CD14-positive monocyte (primary cell): Measurements from ENCODE around the gene CHTOP. TPM values are rescaled to one million over a fixed set of nuclear protein-coding genes. Genes with fewer than 3 reads are reported as not detected.
A peak's percentile ranks its signal among the peaks of the same experiment; 100 is the strongest.

Experiments used
- DNase-seq, 3 donors: peaks; one replicate each; pipeline ENCODE4 v3.0.0-alpha.2; 2011 to 2022
- H2AFZ ChIP-seq: 2 replicates; pipeline ENCODE4 v1.6.0; 2012; ENCODE audit warnings: mild to moderate bottlenecking, low read depth, low read length, inconsistent platforms; ENCODE audit not compliant: insufficient read depth, poor library complexity, severe bottlenecking
- H3K27ac ChIP-seq, 2 donors: 1 replicate in 1 of 2; 2 replicates in 1 of 2; pipeline ENCODE4 v1.5.1; 2012 to 2013; ENCODE audit warnings: low read length in 2 of 2, control low read depth in 1 of 2, inconsistent platforms in 1 of 2, low read depth in 1 of 2, mild to moderate bottlenecking in 1 of 2
- H3K27me3 ChIP-seq, 2 donors: one replicate each; pipeline versions ENCODE4 v1.6.0 to v1.6.1; 2011 to 2013; ENCODE audit warnings: low read length in 2 of 2; ENCODE audit not compliant: control insufficient read depth in 2 of 2, insufficient read depth in 2 of 2
- H3K36me3 ChIP-seq, 2 donors: replicated peaks in 1 of 2; 1 replicate in 1 of 2; 2 replicates in 1 of 2; pipeline versions ENCODE4 v1.5.1 to v1.6.1; 2012 to 2013; ENCODE audit warnings: low read length in 2 of 2, control low read depth in 1 of 2, inconsistent platforms in 1 of 2, mild to moderate bottlenecking in 1 of 2; ENCODE audit not compliant: insufficient read depth in 2 of 2, control insufficient read depth in 1 of 2
- H3K4me1 ChIP-seq, 2 donors: 1 replicate in 1 of 2; 2 replicates in 1 of 2; pipeline versions ENCODE4 v1.5.1 to v1.6.1; 2012 to 2013; ENCODE audit warnings: low read length in 2 of 2, control low read depth in 1 of 2, inconsistent platforms in 1 of 2, mild to moderate bottlenecking in 1 of 2, moderate library complexity in 1 of 2; ENCODE audit not compliant: insufficient read depth in 2 of 2, control insufficient read depth in 1 of 2
- H3K4me2 ChIP-seq: replicated peaks from 2 replicates; pipeline ENCODE3; 2012; ENCODE audit warnings: low read length, moderate library complexity, mild to moderate bottlenecking; ENCODE audit not compliant: poor library complexity, severe bottlenecking; ENCODE audit errors: extremely low read depth
- H3K4me3 ChIP-seq, 3 experiments: fragments of 200-600 bp in 1 of 3; sonication (generic) in 1 of 3; replicated peaks in 1 of 3; 1 replicate in 2 of 3; 2 replicates in 1 of 3; pipeline ENCODE4 v1.5.1; 2011 to 2013; ENCODE audit warnings: low read length in 3 of 3, mild to moderate bottlenecking in 3 of 3, control low read depth in 2 of 3, low read depth in 2 of 3, inconsistent platforms in 1 of 3, moderate library complexity in 1 of 3
- H3K79me2 ChIP-seq: 2 replicates; pipeline ENCODE4 v1.6.0; 2012; ENCODE audit warnings: mild to moderate bottlenecking, control low read depth, inconsistent platforms, low read length, moderate library complexity; ENCODE audit not compliant: insufficient read depth
- H3K9ac ChIP-seq: 2 replicates; pipeline ENCODE4 v1.6.0; 2017; ENCODE audit warnings: low read length, mild to moderate bottlenecking; ENCODE audit not compliant: insufficient read depth, poor library complexity, severe bottlenecking
- H3K9me3 ChIP-seq, 2 donors: replicated peaks in 1 of 2; 1 replicate in 1 of 2; 2 replicates in 1 of 2; pipeline versions ENCODE4 v1.5.1 to v1.6.1; 2012 to 2013; ENCODE audit warnings: low read length in 2 of 2, control low read depth in 1 of 2; ENCODE audit not compliant: control insufficient read depth in 1 of 2, insufficient read depth in 1 of 2
- H4K20me1 ChIP-seq: 2 replicates; pipeline ENCODE4 v1.6.0; 2012; ENCODE audit warnings: mild to moderate bottlenecking, low read length, control low read depth, moderate library complexity; ENCODE audit not compliant: insufficient read depth
- H3K27ac Mint-ChIP-seq, 7 donors: one replicate each; pipeline ENCODE4 v1.8.0; 2020; ENCODE audit warnings: mild to moderate bottlenecking in 7 of 7, mixed read lengths in 7 of 7, moderate library complexity in 6 of 7, inconsistent platforms in 2 of 7
- H3K27me3 Mint-ChIP-seq, 3 donors: one replicate each; pipeline ENCODE4 v1.8.0; 2021 to 2022; ENCODE audit warnings: low read depth in 3 of 3, mild to moderate bottlenecking in 3 of 3, mixed read lengths in 3 of 3, moderate library complexity in 3 of 3, inconsistent platforms in 1 of 3
- H3K36me3 Mint-ChIP-seq, 2 donors: one replicate each; pipeline ENCODE4 v1.8.0; 2020; ENCODE audit warnings: mixed read lengths in 2 of 2, inconsistent platforms in 1 of 2, mild to moderate bottlenecking in 1 of 2
- H3K4me1 Mint-ChIP-seq: one replicate; pipeline ENCODE4 v1.8.0; 2020; ENCODE audit warnings: mild to moderate bottlenecking, mixed read lengths
- H3K4me3 Mint-ChIP-seq, 2 donors: one replicate each; pipeline ENCODE4 v1.8.0; 2020; ENCODE audit warnings: mild to moderate bottlenecking in 2 of 2, mixed read lengths in 2 of 2, moderate library complexity in 1 of 2
- H3K9me3 Mint-ChIP-seq, 7 donors: one replicate each; pipeline ENCODE4 v1.8.0; 2020 to 2022; ENCODE audit warnings: mixed read lengths in 7 of 7, mild to moderate bottlenecking in 6 of 7, moderate library complexity in 6 of 7, inconsistent platforms in 2 of 7
- WGBS: methylation state at CpG from one replicate; pipeline ENCODE4 v1.1.5; 2013; ENCODE audit warnings: missing lambda C conversion rate; ENCODE audit not compliant: insufficient coverage; 5-methylcytosine and 5-hydroxymethylcytosine counted together
- intact Hi-C, 2 donors: fragments of 100-400 bp; cut with micrococcal nuclease; formaldehyde crosslinking; loops; one replicate each; pipeline versions ENCODE4 v1.15.0 to v1.15.1; 2023
- polyA plus RNA-seq, 3 donors: library from polyadenylated mRNA; depleted of rRNA in 1 of 3; unstranded in 2 of 3; stranded (reverse) in 1 of 3; fragments of 300-500 nt in 2 of 3; fragments of >200 nt in 1 of 3; fragmentation: Illumina TruSeq in 2 of 3; gene quantifications; 1 replicate in 2 of 3; 2 replicates in 1 of 3; pipeline ENCODE4 v1.2.3, GENCODE V29; 2012 to 2021
- TF ChIP-seq, protein P1 (sequence below): fragments of 200-600 bp; IDR thresholded peaks from one replicate; pipeline ENCODE4 v1.8.0; 2022; ENCODE audit warnings: antibody characterized with exemption, mild to moderate bottlenecking

The CHTOP gene
- polyA plus RNA-seq, 3 donors = 28.1 to 56.2 (median 38.2) TPM

DNA sequence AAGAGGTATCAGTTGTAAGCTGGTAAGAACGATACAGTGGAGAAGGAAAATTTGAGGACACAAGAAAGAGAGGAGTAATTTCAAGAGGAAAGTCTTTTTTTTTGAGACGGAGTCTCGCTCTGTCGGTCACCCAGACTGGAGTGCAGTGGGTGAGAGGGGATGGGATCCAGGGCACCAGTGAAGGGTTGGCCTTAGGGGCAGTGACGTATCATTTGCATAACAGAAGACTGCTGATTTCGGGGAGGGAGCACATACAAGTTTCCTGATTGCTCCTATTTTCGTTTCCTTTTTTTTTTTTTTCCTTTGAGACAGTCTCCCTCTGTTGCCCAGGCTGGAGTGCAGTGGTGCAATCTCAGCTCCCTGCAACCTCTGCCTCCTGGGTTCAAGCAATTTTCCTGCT, 10.8 kb upstream of the CHTOP start:
- peaks cover 9 to 16% (median 14%) of the 10 kb centered on the region in 3 donors for H3K27me3 Mint-ChIP-seq
- Histone ChIP-seq H4K20me1 (no peaks in the 10 kb centered on the region), H2AFZ (peak overlapping the region; percentile 72), H3K4me2 (peak overlapping the region; percentile 42), H3K27ac (peak overlapping the region; percentile 16 to 56), H3K36me3 (no peaks in the 10 kb centered on the region), H3K9ac (no peak overlapping the region), H3K9me3 (peaks cover 0 to 4% of the 10 kb centered on the region in 2 donors), H3K27me3 (peaks cover 0 to 3% of the 10 kb centered on the region in 2 donors), H3K4me1 (peaks cover 32 to 39% of the 10 kb centered on the region in 2 donors), H3K4me3 (peak overlapping the region in 1 of 3 experiments; percentile 23), H3K79me2 (no peaks in the 10 kb centered on the region)
- TF ChIP-seq, protein P1, sequence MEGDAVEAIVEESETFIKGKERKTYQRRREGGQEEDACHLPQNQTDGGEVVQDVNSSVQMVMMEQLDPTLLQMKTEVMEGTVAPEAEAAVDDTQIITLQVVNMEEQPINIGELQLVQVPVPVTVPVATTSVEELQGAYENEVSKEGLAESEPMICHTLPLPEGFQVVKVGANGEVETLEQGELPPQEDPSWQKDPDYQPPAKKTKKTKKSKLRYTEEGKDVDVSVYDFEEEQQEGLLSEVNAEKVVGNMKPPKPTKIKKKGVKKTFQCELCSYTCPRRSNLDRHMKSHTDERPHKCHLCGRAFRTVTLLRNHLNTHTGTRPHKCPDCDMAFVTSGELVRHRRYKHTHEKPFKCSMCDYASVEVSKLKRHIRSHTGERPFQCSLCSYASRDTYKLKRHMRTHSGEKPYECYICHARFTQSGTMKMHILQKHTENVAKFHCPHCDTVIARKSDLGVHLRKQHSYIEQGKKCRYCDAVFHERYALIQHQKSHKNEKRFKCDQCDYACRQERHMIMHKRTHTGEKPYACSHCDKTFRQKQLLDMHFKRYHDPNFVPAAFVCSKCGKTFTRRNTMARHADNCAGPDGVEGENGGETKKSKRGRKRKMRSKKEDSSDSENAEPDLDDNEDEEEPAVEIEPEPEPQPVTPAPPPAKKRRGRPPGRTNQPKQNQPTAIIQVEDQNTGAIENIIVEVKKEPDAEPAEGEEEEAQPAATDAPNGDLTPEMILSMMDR = no peak
- 38% methylated on average over 4 of the region's 7 CpGs for WGBS
- intact Hi-C loops = loop anchor here in 1 of 2 donors (10.0 kb wide), 1 partner anchor 48 kb away; no protein-coding TSS in a partner anchor
- peaks cover 0 to 9% (median 4%) of the 10 kb centered on the region in 7 donors for H3K9me3 Mint-ChIP-seq
- peaks cover 0 to 6% of the 10 kb centered on the region in 2 donors for H3K36me3 Mint-ChIP-seq
- H3K4me3 Mint-ChIP-seq = peak overlapping the region; percentile 51 to 82
- peak overlapping the region; percentile 58 to 87 (median 65) for H3K27ac Mint-ChIP-seq
- DNase-seq = peak; percentile 30 to 66 (median 57)
- H3K4me1 Mint-ChIP-seq = peaks cover 39% of the 10 kb centered on the region

DNA sequence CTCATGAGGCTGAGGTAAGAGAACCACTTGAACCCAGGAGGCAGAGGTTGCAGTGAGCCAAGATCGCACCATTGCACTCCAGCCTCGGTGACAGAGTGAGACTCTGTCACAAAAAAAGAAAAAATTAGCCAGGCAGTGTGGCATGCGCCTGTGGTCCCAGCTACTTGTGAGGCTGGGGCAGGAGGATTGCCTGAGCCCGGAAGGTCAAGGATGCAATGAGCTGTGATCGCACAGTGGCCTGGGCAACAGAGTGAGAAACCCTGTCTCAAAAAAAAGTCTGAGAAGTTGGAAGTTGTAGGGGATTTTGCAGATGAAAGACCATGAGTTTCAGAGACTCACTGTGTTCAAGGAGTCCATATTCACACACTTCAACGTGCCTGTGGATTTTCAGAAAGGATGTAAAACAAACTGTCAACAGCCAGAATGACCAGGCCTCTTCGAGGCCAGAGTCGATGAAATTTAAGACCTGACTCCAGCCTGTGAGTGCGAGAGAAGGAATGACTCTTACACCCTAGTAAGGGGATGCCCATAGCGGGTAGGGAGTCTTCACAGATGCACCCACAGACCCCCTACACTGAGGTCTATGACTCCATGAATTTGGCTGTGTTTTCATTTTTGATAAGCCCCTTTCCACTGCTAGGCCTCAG, 8.8 kb upstream of the CHTOP start:
- peaks cover 0 to 2% (median 0%) of the 10 kb centered on the region in 7 donors for H3K9me3 Mint-ChIP-seq
- Histone ChIP-seq H3K4me3 (no peak overlapping the region), H4K20me1 (no peaks in the 10 kb centered on the region), H3K36me3 (no peaks in the 10 kb centered on the region), H3K4me1 (peaks cover 35 to 39% of the 10 kb centered on the region in 2 donors), H2AFZ (no peak overlapping the region), H3K4me2 (no peak overlapping the region), H3K27ac (no peak overlapping the region), H3K9me3 (no peaks in the 10 kb centered on the region), H3K27me3 (peaks cover 0 to 3% of the 10 kb centered on the region in 2 donors), H3K79me2 (no peaks in the 10 kb centered on the region), H3K9ac (no peak overlapping the region)
- H3K27ac Mint-ChIP-seq = no peak overlapping the region
- peaks cover 47% of the 10 kb centered on the region for H3K4me1 Mint-ChIP-seq
- TF ChIP-seq, protein P1 = no peak
- H3K4me3 Mint-ChIP-seq = no peak overlapping the region
- peaks cover 0 to 2% of the 10 kb centered on the region in 2 donors for H3K36me3 Mint-ChIP-seq
- DNase-seq = no peak
- peaks cover 9 to 16% (median 14%) of the 10 kb centered on the region in 3 donors for H3K27me3 Mint-ChIP-seq
- WGBS = 98% methylated on average over 4 of the region's 10 CpGs
- intact Hi-C loops = loop anchor here in 1 of 2 donors (10.0 kb wide), 1 partner anchor 50 kb away; no protein-coding TSS in a partner anchor
